SK-N-MC (cell line): ENCODE measurements around the gene SLC16A4.

Source experiments
- EZH2 ChIP-seq: fragments of 200-600 bp; sonication (generic); IDR thresholded peaks from one replicate; pipeline ENCODE4 v1.6.1; 2017; ENCODE audit warnings: antibody characterized with exemption
- FOXP2 ChIP-seq: optimal IDR thresholded peaks from 2 replicates; pipeline ENCODE3; 2011; ENCODE audit warnings: mild to moderate bottlenecking, moderate library complexity; ENCODE audit not compliant: insufficient read depth; ENCODE audit errors: extremely low read length, control extremely low read depth
- POLR2AphosphoS5 ChIP-seq: IDR thresholded peaks from 2 replicates; pipeline ENCODE4 v1.6.1; 2012; ENCODE audit warnings: mild to moderate bottlenecking, low read depth, low read length, borderline replicate concordance

DNA sequence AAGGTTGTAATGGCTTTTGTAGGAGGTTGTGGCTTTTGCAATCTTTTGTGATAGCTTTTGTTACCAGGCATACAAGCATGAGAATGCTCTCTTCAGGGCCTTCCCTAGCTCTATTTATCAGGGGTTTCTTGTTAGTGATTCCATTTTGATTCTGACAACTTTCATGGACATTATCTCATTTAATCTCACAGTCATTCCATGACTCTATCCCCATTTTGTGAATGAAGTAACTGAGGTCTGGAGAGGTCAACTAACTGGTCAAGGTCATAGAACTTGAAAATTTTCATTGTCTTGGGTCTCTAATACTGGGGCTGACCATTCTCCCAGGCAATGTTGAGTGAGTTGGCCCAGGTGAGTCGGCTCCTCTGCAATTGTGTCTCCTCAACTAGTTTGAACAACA lies 27.9 kb upstream of the SLC16A4 start:
- TF ChIP-seq POLR2AphosphoS5 = no peak
- TF ChIP-seq EZH2 = no peak
- TF ChIP-seq FOXP2 = no peak
